NCI-H1436 (cell line): ENCODE results near the gene SUSD1.

ENCODE experiments used
- DNase-seq: peaks from one replicate; lab custom pipeline; 2025; lab: John Stamatoyannopoulos, UW

SUSD1 gene

GRCh38 chr9:112041536-112042243 lies 133.4 kb downstream of the SUSD1 start:
- no peak for DNase-seq

- DNase-seq: no peak
Observed at GRCh38 chr9:112041199-112041535, 133.9 kb downstream of the SUSD1 start.

- no peak for DNase-seq
Observed at GRCh38 chr9:112038017-112038408, 137.1 kb downstream of the SUSD1 start.

- no peak for DNase-seq
Observed at GRCh38 chr9:112037281-112038016, 137.6 kb downstream of the SUSD1 start.

- DNase-seq: no peak
Observed at GRCh38 chr9:112035166-112035826, 139.8 kb downstream of the SUSD1 start.

GRCh38 chr9:112034216-112034611 lies 140.9 kb downstream of the SUSD1 start:
- DNase-seq: no peak

GRCh38 chr9:112033237-112034215 lies 141.6 kb downstream of the SUSD1 start:
- no peak for DNase-seq

GRCh38 chr9:112032743-112033142 lies 142.4 kb downstream of the SUSD1 start:
- no peak for DNase-seq

GRCh38 chr9:112032009-112032408 lies 143.1 kb downstream of the SUSD1 start:
- DNase-seq: no peak

- no peak for DNase-seq
Observed at GRCh38 chr9:112031400-112031799, 143.7 kb downstream of the SUSD1 start.

- no peak for DNase-seq
Observed at GRCh38 chr9:112029921-112030444, 145.1 kb downstream of the SUSD1 start.

GRCh38 chr9:112028242-112029221 lies 146.6 kb downstream of the SUSD1 start:
- no peak for DNase-seq

GRCh38 chr9:112025850-112026249 lies 149.2 kb downstream of the SUSD1 start:
- no peak for DNase-seq

GRCh38 chr9:112021742-112022141 lies 153.4 kb downstream of the SUSD1 start:
- no peak for DNase-seq

GRCh38 chr9:112020680-112021596 lies 154.2 kb downstream of the SUSD1 start:
- no peak for DNase-seq

- no peak for DNase-seq
Observed at GRCh38 chr9:112017878-112018277, 157.2 kb downstream of the SUSD1 start.

- no peak for DNase-seq
Observed at GRCh38 chr9:112015736-112016135, 159.4 kb downstream of the SUSD1 start.

GRCh38 chr9:112015149-112015548 lies 159.9 kb downstream of the SUSD1 start:
- no peak for DNase-seq

GRCh38 chr9:112013266-112013665 lies 161.8 kb downstream of the SUSD1 start:
- DNase-seq: no peak
